HG02571 (cell line): ENCODE data around the gene MDP1.

Experiments used
- ATAC-seq: cut with Tn5 transposase; IDR thresholded peaks from one replicate; pipeline ENCODE4 v1.9.1; 2021; ENCODE audit warnings: mild to moderate bottlenecking, moderate library complexity; ENCODE audit not compliant: unreplicated experiment

Gene MDP1

DNA sequence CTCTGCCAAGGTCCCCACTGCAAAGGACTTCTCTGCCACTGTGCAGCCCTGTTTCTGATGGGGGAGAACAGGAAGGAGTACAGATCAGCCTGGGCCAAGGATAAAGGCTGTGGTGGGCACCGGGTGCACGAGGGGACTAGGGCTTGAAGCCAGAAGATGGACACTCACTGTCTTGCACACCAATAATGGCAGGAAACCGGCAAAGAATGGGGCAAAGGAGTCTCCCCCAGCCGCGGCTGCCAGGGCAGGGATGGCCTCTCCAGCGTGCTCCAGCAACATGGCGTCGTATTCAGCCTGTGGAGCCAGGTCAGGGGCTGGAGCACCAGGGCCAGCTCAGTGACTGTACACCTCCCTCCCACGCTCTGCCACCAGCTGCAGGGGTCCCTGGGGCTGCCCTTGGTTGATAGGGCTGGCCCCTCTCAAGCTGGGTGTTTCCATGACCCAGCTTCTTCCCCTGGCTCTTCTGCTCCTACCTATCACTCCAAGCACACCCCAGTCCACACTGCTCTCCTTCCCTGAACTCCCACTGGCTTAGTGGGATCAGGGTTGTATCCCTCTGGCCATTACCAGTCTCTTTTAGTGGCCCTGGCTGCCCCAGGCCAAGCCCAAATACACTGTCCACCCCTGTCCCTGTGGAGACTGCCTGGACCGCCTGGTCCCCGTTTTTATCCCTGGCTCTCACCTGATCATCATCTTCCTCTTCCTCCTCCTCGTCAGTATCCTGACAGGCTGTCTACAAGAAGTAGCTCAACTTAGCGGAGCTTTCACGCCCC, 33.6 kb downstream of the MDP1 start:
- no peak for ATAC-seq

DNA sequence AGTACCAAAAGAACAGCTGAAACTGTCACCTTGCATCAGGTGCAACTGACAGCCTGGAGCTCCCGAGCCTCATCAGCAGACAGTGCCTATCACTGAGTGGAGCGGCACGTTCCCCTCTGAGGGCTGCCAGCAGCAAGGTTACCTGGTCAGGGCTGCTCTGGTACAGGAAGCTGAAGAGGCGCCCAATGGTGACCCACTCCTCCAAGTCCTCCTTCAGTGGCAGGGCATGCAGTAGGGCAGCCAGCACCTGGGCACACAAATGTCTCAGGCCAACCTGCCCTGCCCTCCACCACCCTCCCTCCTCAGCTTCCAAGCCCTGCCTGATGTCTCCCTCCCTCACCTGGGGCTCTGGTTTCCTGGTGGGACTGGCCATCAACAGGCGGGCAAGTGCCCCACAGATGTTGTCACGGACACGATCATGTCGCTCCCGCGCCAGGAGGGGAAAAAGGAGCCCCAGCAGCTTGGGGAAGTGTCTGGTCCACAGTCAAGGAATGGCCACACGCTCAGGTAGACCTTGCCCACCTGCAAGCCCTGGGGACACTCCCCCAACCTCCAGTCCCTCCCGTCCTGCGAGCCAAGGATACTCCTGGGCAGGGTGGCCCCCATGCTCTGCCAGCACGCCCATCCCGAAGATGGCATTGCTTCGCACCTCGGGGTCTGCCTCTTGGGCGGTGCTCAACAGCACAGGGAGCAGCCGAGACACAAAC, 34.3 kb downstream of the MDP1 start:
- no peak for ATAC-seq

DNA sequence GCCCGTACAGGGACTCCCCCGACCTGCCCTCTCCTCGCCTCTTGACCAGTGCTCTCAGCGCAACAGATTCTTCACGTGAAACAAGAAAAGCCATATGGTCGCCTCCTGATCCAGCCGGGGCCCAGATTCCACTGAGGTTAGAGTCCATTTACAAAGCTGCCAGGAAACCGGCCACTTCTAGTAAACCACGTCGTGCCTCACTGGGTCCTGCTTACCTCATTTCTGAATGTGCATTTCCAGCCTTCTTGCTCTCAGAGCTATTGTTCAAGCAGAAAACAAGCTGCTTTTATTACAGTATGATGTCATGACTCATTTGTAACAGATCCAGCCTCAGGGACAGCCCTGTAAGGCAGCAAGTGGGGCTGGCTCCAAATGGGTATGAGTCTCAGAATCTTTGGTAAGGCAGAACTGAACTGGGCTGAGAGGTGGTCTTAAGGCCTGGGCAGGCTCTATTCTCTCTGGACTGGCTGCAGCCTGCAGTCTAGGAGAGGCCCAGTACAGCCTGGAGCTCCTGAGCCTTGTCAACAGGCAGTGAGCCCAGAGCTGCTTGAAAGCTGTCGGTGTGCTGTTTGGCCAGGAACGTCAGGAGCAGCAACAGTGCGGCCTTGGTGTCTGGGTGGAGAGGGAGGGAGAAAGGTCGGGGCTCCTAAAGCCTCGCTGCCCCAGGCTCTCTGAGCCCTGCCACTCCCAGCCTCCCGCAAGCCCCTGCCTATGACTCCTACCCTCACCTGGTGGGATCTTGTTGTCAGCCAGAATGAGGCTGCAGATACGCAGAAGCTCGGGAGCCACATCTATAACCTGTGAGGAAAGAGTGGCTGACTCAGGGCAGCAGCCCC, 35.7 kb downstream of the MDP1 start:
- ATAC-seq, result no peak

DNA sequence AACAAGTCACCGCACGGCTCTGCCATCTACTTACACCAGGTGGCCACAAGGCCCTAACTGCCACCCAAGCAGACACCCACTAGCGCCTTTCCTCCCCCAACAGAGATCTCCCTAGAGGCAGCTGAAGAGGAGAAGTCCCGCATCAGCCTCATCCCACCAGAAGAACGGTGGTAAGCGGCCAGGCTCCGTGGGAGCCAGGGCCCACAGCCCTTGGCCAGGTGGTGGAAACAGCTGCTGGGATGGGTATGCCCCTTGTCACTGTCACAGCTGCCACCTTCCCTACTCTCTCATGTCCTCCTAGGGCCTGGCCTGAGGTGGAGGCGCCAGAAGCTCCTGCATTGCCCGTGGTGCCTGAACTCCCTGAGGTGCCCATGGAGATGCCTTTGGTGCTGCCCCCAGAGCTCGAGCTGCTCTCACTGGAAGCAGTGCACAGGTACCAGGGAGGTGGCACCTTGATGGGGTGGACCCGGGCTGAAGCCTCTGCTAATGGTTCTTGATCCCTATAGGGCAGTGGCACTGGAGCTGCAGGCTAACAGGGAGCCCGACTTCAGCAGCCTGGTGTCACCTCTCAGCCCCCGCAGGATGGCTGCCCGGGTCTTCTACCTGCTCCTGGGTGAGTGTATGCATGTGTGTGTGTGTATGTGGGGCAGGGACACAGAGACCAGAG, 36.4 kb downstream of the MDP1 start:
- no peak for ATAC-seq

DNA sequence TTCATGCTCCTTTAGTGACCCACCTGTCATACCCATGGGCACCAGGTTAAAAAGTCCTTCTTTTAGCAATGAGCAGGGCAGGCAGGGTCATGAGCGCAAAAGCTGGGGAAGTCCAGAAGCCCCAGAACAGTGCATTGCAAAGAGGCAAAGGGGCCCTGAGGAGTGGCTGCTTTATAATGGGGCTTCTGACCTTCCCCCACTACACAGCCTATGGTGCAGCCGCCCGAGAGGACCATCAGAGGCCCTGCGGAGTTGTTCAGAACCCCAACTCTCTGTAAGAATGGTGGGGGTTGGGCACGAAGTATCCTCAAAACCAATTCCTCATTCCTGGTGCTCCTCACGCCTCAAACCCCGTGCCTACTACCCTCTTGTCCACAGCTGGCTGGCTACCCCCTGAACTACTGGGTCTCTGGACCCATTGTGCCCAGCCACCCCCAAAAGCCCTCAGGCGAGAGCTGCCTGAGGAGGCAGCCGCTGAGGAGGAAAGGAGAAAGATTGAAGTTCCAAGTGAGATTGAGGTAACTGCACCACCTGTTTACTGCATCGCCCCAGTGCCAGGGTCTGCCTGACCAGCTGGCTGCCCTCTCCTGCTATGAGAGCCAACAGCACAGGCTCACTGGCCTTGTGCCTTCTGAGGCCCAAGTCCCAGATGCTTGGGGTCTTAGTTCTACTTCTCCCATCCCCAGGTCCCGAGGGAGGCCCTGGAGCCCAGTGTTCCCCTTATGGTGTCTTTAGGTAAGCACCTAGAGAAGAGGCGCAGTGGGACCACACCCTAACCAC, 37.3 kb downstream of the MDP1 start:
- no peak for ATAC-seq

DNA sequence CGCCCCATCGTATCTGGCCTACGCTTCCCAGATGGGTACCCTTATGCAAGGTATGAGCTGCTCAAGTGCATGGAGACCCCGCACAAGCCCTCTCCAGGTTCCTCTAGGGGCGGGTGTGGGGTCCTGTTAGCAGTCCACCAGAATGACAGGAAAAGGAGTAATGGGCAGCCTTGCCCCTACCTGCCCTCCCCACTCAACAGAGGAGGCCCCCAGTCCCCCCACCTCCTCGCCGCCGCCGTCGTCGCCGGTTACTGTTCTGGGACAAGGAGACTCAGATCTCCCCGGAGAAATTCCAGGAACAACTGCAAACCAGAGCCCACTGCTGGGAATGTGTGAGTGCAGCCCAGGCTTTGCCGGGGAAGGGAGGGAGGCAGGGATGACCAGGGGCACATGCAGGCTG, 38.0 kb downstream of the MDP1 start:
- no peak for ATAC-seq

DNA sequence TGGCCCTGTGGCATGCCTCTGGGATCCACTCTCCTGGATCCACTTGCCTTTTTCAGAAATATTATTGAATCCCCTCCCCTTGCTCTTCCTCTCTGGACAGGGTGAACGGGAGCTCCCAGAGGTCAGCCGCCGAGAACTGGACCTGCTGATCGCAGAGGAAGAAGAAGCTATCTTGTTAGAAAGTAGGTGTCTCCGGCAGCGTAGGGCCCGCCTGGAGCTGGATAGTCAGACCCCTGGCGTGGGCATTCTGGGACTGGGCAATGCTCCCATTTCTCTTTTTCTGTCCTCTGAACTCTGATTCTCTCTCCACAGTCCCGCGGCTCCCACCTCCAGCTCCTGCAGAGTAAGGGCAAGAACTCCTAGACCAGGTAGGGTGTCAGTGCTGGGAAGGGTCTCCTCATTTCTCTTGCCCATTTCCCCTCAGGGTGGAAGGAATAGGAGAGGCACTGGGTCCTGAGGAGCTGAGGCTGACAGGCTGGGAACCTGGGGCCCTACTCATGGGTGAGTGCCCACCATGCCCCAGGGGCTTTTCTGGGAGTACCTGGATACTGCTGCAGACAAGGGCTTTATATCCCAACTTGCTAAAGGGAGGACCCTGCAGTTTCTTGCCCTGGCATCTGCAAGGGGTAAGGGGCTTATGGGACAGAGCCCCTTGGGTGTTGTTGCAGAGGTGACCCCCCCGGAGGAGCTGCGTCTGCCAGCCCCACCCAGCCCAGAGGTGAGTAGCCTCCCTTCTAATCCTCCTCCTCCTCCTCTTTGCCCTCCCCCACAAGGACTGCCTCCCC, 38.6 kb downstream of the MDP1 start:
- ATAC-seq, result no peak

DNA sequence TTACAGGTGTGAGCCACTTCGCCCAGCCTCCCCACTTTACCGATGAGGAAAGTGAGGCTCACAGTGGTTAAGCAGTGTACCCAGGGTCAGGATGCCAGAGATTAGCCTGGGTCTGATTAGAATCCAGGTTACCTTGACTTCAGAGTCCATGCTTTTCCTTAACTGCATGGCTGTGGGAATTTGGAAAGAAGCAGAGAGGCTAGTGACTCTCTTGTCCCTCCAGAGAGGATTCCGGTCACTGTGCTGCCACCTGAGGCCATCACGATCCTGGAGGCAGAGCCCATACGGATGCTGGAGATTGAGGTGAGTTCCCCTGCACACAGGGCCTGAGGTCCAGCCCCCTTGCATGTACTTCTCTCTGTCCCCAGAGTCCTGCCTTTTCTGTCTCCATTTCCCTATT, 39.3 kb downstream of the MDP1 start:
- no peak for ATAC-seq

DNA sequence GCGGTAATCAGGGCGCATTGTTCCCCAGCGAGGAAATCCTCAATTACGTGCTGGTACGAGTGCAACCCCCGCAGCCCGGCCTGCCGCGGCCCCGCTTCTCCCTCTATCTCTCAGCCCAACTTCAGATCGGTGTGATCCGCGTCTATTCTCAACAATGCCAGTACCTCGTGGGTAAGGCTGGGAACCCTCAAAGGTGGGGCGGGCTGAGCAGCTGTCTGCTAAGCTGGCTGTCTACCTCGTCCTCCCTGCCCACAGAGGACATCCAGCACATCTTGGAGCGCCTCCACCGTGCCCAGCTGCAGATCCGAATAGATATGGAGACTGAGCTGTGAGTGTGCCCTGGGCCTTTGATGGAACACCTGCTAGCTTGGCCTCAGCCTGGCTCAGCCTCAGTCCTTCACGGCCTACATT, 43.0 kb downstream of the MDP1 start:
- ATAC-seq, result no peak

DNA sequence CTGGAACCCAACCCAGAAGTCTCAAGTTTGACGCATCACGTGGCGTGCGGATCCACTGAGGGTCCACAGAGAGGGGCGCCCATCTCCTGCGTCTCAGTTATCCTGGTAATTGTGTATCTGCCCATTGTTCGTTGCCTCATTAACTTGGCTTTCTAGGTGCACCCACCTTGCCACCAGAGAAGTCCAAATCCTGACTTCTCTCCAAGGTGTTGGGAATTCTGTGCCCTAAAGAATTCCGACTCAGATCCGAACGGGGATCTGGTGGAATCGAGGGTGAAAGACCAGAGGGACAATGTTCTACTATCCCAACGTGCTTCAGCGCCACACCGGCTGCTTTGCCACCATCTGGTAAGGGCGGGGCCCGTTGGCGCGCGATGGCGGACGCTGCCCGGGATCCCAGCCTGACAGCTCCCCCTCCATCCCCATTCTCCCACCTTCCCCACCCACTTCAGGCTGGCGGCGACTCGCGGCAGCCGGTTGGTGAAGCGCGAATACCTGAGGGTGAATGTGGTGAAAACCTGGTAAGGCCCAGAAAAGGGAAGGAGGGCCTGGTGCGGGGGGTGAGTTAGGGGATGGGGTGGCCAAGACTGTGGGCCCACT, 43.5 kb downstream of the MDP1 start:
- no peak for ATAC-seq

DNA sequence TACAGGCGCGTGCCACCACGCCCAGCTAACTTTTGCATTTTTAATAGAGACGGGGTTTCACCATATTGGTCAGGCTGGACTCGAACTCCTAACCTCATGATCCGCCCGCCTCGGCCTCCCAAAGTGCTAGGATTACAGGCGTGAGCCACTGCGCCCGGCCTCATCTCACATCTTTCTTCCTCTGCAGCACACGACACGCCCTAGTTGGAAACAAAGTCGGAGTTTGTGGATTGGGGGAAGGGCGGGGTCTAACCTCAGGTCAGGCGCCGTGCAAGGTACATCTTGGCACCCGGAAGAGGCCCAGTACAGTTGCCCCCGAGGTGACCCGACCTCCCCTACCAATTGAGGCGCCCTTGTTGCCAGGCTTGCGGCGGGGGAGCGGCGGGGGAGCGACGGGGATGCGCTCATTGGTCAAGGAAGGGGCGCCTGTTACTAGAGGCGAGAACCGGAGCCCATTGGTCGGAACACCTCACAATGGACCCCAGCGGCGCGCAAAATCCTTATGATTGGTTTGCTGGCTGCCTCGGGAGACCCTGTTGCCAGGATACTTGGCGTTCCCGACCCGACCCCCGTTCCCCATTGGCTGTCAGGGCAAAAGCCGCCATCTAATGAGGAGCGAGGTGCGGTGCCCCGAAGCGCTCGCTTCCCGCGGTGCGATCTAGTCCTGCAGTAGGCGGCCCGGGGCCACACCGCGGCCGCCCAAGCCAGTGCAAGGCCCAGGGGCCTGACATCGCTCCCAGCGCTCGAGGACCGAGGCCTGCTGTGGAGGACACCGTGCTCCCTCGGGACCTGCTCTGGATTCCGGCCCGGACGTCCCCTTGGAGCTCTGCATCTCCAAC, 44.2 kb downstream of the MDP1 start, which contains the start of gene REC8:
Gene REC8 (plus strand): TSS at position 659 of the 839 bp plus-strand sequence. CDS start 473 bp downstream, outside the sequence.
- peak; percentile 64 for ATAC-seq

DNA sequence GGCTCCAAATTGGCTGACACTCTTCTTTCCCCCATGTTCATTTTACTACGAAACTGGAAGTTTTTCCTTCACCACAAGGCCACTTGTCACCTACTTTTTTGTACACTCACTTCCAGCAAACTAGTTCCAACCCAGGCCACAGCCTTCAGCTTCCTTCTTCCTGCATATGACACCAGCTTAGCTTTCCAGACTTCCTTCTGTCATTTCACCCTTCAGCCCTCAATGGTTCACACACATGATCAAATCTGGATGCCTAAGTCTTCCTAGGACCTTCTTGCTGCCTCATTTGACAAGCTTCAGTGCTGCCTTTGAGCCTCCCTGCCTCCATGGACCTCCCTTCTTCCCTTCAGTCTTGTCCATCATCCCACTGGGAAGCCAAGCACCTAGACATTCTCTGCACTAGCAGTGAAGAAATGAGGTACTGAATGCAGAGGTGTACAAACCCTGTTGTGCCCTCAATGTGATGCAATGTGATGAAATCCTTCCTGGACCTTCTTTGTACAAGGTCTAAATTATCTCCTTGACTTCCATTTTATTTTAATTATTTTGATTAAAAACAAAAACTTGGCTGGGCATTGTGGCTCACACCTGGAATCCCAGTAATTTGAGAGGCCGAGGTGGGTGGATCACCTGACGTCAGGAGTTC, 48.3 kb downstream of the MDP1 start:
- no peak for ATAC-seq

DNA sequence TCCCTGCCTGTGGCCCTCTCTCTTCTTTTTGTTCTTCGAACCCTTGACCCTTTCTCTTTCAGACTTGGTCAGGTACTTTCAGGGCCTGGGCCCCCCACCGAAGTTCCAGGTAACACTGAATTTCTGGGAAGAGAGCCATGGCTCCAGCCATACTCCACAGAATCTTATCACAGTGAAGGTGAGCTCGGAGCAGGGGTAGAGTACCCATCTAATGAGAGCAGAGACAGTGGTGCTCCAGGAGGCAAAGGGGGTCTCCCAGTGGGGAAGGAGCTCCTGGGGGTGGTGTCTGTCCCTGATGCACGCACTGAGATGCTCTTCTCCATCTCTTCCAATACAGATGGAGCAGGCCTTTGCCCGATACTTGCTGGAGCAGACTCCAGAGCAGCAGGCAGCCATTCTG, 50.1 kb downstream of the MDP1 start:
- no peak for ATAC-seq

DNA sequence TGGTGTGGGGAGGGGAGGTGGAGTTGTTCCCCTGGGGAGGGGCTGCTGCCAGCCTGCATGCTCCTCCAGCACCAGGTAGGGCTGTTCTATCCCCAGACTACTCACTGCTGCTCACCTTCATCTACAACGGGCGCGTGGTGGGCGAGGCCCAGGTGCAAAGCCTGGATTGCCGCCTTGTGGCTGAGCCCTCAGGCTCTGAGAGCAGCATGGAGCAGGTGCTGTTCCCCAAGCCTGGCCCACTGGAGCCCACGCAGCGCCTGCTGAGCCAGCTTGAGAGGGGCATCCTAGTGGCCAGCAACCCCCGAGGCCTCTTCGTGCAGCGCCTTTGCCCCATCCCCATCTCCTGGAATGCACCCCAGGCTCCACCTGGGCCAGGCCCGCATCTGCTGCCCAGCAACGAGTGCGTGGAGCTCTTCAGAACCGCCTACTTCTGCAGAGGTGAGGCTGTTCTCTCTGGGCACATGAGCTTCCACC, 51.3 kb downstream of the MDP1 start:
- ATAC-seq, result no peak
